SK-N-SH treated with all-trans-retinoic acid at 6 μM for 48 hours (cell line): ENCODE results near the gene CD3D.

ENCODE experiments used
- ATAC-seq: fragments of 200-7000 bp; cut with Tn5 transposase; 3 replicates; pipeline ENCODE4 v1.9.1; 2020; ENCODE audit warnings: mild to moderate bottlenecking, moderate library complexity
- ARNTL ChIP-seq: fragments of 450-650 bp; formaldehyde crosslinking; IDR thresholded peaks from 2 replicates; pipeline ENCODE4 v1.5.0; 2020; ENCODE audit warnings: low read depth, mild to moderate bottlenecking, moderate library complexity, borderline replicate concordance
- BACH2 ChIP-seq: fragments of 250-450 bp; sonication (Bioruptor Pico); IDR thresholded peaks from 2 replicates; pipeline ENCODE4 v1.9.0; 2021; ENCODE audit warnings: mild to moderate bottlenecking, borderline replicate concordance
- CSDC2 ChIP-seq: fragments of 250-450 bp; sonication (Bioruptor Pico); IDR thresholded peaks from 2 replicates; pipeline ENCODE4 v1.5.0; 2020; ENCODE audit warnings: mild to moderate bottlenecking, moderate library complexity
- CSRNP3 ChIP-seq: fragments of 250-450 bp; sonication (Bioruptor Pico); IDR thresholded peaks from 2 replicates; pipeline ENCODE4 v1.5.1; 2021; ENCODE audit warnings: mild to moderate bottlenecking, moderate library complexity
- GLIS3 ChIP-seq: fragments of 250-450 bp; sonication (Bioruptor Pico); IDR thresholded peaks from 2 replicates; pipeline ENCODE4 v1.5.0; 2020; ENCODE audit warnings: mild to moderate bottlenecking, moderate library complexity
- ISL1 ChIP-seq: fragments of 250-450 bp; sonication (Bioruptor Pico); IDR thresholded peaks from 2 replicates; pipeline ENCODE4 v2.1.2; 2022; ENCODE audit warnings: mild to moderate bottlenecking, moderate library complexity
- OSR1 ChIP-seq: fragments of 250-450 bp; sonication (Bioruptor Pico); IDR thresholded peaks from 2 replicates; pipeline ENCODE4 v1.8.0; 2022; ENCODE audit warnings: moderate library complexity, mild to moderate bottlenecking, inconsistent platforms
- PATZ1 ChIP-seq: fragments of 250-450 bp; sonication (Bioruptor Pico); IDR thresholded peaks from 2 replicates; pipeline ENCODE4 v1.8.0; 2020; ENCODE audit warnings: mild to moderate bottlenecking, moderate library complexity, borderline replicate concordance
- POU6F1 ChIP-seq: fragments of 250-450 bp; sonication (Bioruptor Pico); IDR thresholded peaks from 2 replicates; pipeline ENCODE4 v1.8.0; 2021; ENCODE audit warnings: low read depth, mild to moderate bottlenecking, moderate library complexity, borderline replicate concordance
- RARB ChIP-seq: fragments of 250-450 bp; sonication (Bioruptor Pico); IDR thresholded peaks from 2 replicates; pipeline ENCODE4 v1.8.0; 2021; ENCODE audit warnings: mild to moderate bottlenecking, moderate library complexity
- SNAI2 ChIP-seq: fragments of 250-450 bp; sonication (Bioruptor Pico); IDR thresholded peaks from 2 replicates; pipeline ENCODE4 v1.5.0; 2020; ENCODE audit warnings: mild to moderate bottlenecking, moderate library complexity
- TCF4 ChIP-seq: fragments of 250-450 bp; sonication (Bioruptor Pico); IDR thresholded peaks from 2 replicates; pipeline ENCODE4 v1.8.0; 2021; ENCODE audit warnings: mild to moderate bottlenecking, moderate library complexity, borderline replicate concordance
- TOX ChIP-seq: fragments of 250-450 bp; sonication (Bioruptor Pico); IDR thresholded peaks from 2 replicates; pipeline ENCODE4 v1.8.0; 2021; ENCODE audit warnings: mild to moderate bottlenecking, moderate library complexity, borderline replicate concordance
- TSHZ2 ChIP-seq: fragments of 250-450 bp; sonication (Bioruptor Pico); IDR thresholded peaks from 2 replicates; pipeline ENCODE4 v1.5.0; 2020; ENCODE audit warnings: mild to moderate bottlenecking, moderate library complexity
- ZC3H10 ChIP-seq: fragments of 250-450 bp; sonication (Bioruptor Pico); IDR thresholded peaks from 2 replicates; pipeline ENCODE4 v1.5.1; 2021; ENCODE audit warnings: mild to moderate bottlenecking, moderate library complexity
- ZFP30 ChIP-seq: fragments of 450-650 bp; formaldehyde crosslinking; IDR thresholded peaks from 2 replicates; pipeline ENCODE4 v1.5.0; 2022; ENCODE audit warnings: mild to moderate bottlenecking, moderate library complexity
- ZNF565 ChIP-seq: fragments of 450-650 bp; formaldehyde crosslinking; conservative IDR thresholded peaks from 2 replicates; pipeline ENCODE4 v1.5.0; 2020; ENCODE audit warnings: low read depth, mild to moderate bottlenecking, moderate library complexity
- ZNF8 ChIP-seq: fragments of 450-650 bp; formaldehyde crosslinking; IDR thresholded peaks from 2 replicates; pipeline ENCODE4 v1.5.0; 2020; ENCODE audit warnings: mild to moderate bottlenecking, moderate library complexity

The CD3D gene

GRCh38 chr11:118383657-118384056 is 41.2 kb upstream of the CD3D start (continued):
- TF ChIP-seq PATZ1 (no peak), ZNF8 (CRISPR knock-in tag) (no peak), CSRNP3 (CRISPR knock-in tag) (no peak), ZFP30 (no peak), POU6F1 (CRISPR knock-in tag) (no peak)

- no peak for TF ChIP-seq RARB
- TF ChIP-seq SNAI2 (CRISPR knock-in tag), result no peak
- TF ChIP-seq PATZ1, result no peak
- TF ChIP-seq, all 23 proteins: peak for 0
- ATAC-seq, result no peak
Measured at GRCh38 chr11:118382954-118383353, 40.4 kb upstream of the CD3D start.

GRCh38 chr11:118380571-118380970 is 38.1 kb upstream of the CD3D start:
- TF ChIP-seq TCF4 (no peak), GLIS3 (CRISPR knock-in tag) (no peak), RARB (no peak), POU6F1 (CRISPR knock-in tag) (no peak), TSHZ2 (CRISPR knock-in tag) (no peak), TOX (CRISPR knock-in tag) (no peak), BACH2 (CRISPR knock-in tag) (no peak), CSRNP3 (CRISPR knock-in tag) (no peak), ZNF565 (no peak), SNAI2 (CRISPR knock-in tag) (no peak)
- ATAC-seq, result no peak

GRCh38 chr11:118379497-118379896 is 37.0 kb upstream of the CD3D start:
- ATAC-seq, result no peak
- TF ChIP-seq CSDC2 (CRISPR knock-in tag) (no peak), POU6F1 (CRISPR knock-in tag) (no peak), PATZ1 (no peak), ZC3H10 (CRISPR knock-in tag) (no peak), ISL1 (CRISPR knock-in tag) (no peak), BACH2 (CRISPR knock-in tag) (no peak), ARNTL (no peak), OSR1 (no peak), SNAI2 (CRISPR knock-in tag) (no peak), TOX (CRISPR knock-in tag) (no peak)
- TF ChIP-seq, all 23 proteins: peak for 0
